Heart left ventricle (tissue), 16 donors: ENCODE measurements around the gene IFT122. TPM values are rescaled to one million over a fixed set of nuclear protein-coding genes. Genes with fewer than 3 reads are reported as not detected.

Experiments
- ATAC-seq, 4 donors: fragments of 200-7000 bp; cut with Tn5 transposase; one replicate each; pipeline ENCODE4 v1.9.1; 2020 to 2022; ENCODE audit warnings: moderate library complexity in 4 of 4, mild to moderate bottlenecking in 3 of 4, moderate number of reproducible peaks in 1 of 4
- DNase-seq, 5 donors: peaks; one replicate each; pipeline ENCODE4 v3.0.0-alpha.2; 2020
- H3K27ac ChIP-seq, 12 donors: fragments of 200-600 bp; sonication (generic) in 4 of 12; one replicate each; pipeline versions ENCODE4 v1.5.0 to v1.8.0; 2016 to 2022; ENCODE audit warnings: mild to moderate bottlenecking in 2 of 12
- H3K27me3 ChIP-seq, 9 donors: fragments of 200-600 bp; sonication (generic) in 2 of 9; one replicate each; pipeline versions ENCODE4 v1.5.1 to v1.8.0; 2016 to 2022; ENCODE audit warnings: mild to moderate bottlenecking in 3 of 9
- H3K36me3 ChIP-seq, 9 donors: fragments of 200-600 bp; sonication (generic) in 2 of 9; one replicate each; pipeline versions ENCODE4 v1.5.0 to v1.8.0; 2018 to 2022; ENCODE audit warnings: mild to moderate bottlenecking in 2 of 9
- H3K4me1 ChIP-seq, 12 donors: fragments of 200-600 bp; sonication (generic) in 4 of 12; one replicate each; pipeline versions ENCODE4 v1.5.0 to v1.8.0; 2016 to 2022; ENCODE audit warnings: mild to moderate bottlenecking in 3 of 12
- H3K4me3 ChIP-seq, 12 donors: fragments of 200-600 bp; sonication (generic) in 4 of 12; one replicate each; pipeline versions ENCODE4 v1.5.0 to v1.8.0; 2017 to 2022; ENCODE audit warnings: mild to moderate bottlenecking in 9 of 12, moderate library complexity in 4 of 12
- H3K9me3 ChIP-seq, 12 donors: fragments of 200-600 bp; sonication (generic) in 4 of 12; one replicate each; pipeline versions ENCODE4 v1.5.0 to v1.8.0; 2016 to 2022; ENCODE audit warnings: mild to moderate bottlenecking in 1 of 12
- CTCF ChIP-seq, 12 donors: fragments of 200-600 bp; sonication (generic) in 4 of 12; IDR thresholded peaks; one replicate each; pipeline versions ENCODE4 v1.5.0 to v1.8.0; 2018 to 2022; ENCODE audit warnings: antibody characterized with exemption in 12 of 12, mild to moderate bottlenecking in 5 of 12
- POLR2A ChIP-seq, 2 donors: fragments of 450-650 bp; IDR thresholded peaks; one replicate each; pipeline ENCODE4 v1.6.1; 2017; ENCODE audit warnings: antibody characterized with exemption in 2 of 2, mild to moderate bottlenecking in 2 of 2, moderate library complexity in 2 of 2
- WGBS, 4 donors: extraction: QIAGEN DNeasy Blood & Tissue Kit in 2 of 4; methylation state at CpG; one replicate each; pipeline versions ENCODE4 v1.1.5 to v1.1.7; 2013 to 2018; 5-methylcytosine and 5-hydroxymethylcytosine counted together
- intact Hi-C, 10 donors: fragments of 100-400 bp; cut with DNase I; formaldehyde crosslinking; loops; one replicate each; pipeline versions ENCODE4 v1.11.1 to v1.14.2; 2022
- polyA plus RNA-seq, 2 donors: library from polyadenylated mRNA; stranded (reverse); fragments of 200-250 nt; gene quantifications; one replicate each; pipeline ENCODE4 v1.2.3, GENCODE V29; 2013
- total RNA-seq, 9 donors: library from RNA; depleted of rRNA in 2 of 9; stranded (reverse); fragments of >200 nt in 2 of 9; fragmentation: NEBNext Ultra II Directional in 3 of 9; extraction: Animal tissue kit (Norgen Biotek cat#: 25700) in 3 of 9; gene quantifications; one replicate each; pipeline versions ENCODE4 v1.1.0 to v1.2.4, GENCODE V29; 2016 to 2023
- donor health status: ischemic (EF 13 %, LVEDD 7.1; RV severe dilation, severe dysfunction).
- donor health status: healthy with polysubstance abuse.
- donor health status: DM: no; HTN: yes; CAD: no.
- donor health status: DM: no; HTN: no; CAD: no.
- donor health status: ischemic (EF 25% LVEDD 6.9; RV normal size, moderate dysfunction).
- donor health status: ischemic (EF 25% LVEDD 5.7; RV mildly dilated, moderate dysfunction).
- donor health status: healthy.
- donor health status: DM: yes; HTN: yes; CAD: no.
- donor health status: ischemic (EF 35%, LVEDD 5.7; RV mildly dilated, moderate dysfunction).
- donor health status: nonischemic (EF 11% LVEDD 7.7; RV severe dilation, severe dysfunction).
- donor health status: DM: yes; HTN: yes; CAD: no.
- donor health status: PGD.
- donor health status: ischemic (EF 29% LVEDD 5.4; RV normal size, mild dysfunction).
- donor health status: nonischemic (EF 23%, LVEDD 6.1; RV moderate dilation, normal function).

The IFT122 gene
- total and polyA plus RNA-seq, 11 donors, result 7.2 to 34.2 (median 16.6) TPM

- intact Hi-C loops, result loop anchor here in 6 of 10 donors (5.0 to 10.0 kb wide), 3 partner anchors 46 to 119 kb away; no protein-coding TSS in a partner anchor
- WGBS, 4 donors, result 65 to 79% (median 73%) methylated on average over 9 of the region's 9 CpGs
- ATAC-seq (no peak), DNase-seq (peak in 1 of 5 donors; percentile 25)
- H3K4me1 ChIP-seq, result peaks cover 4 to 76% (median 39%) of the 10 kb centered on the region in 12 donors
- TF ChIP-seq CTCF (IDR thresholded peaks at IDR 0.05) (no peak), POLR2A (IDR thresholded peaks at IDR 0.05) (no peak)
- H3K36me3 ChIP-seq, result peaks cover 0 to 45% (median 10%) of the 10 kb centered on the region in 9 donors
- H3K27ac ChIP-seq, result no peak overlapping the region
- no peaks in the 10 kb centered on the region for H3K9me3 ChIP-seq
- no peaks in the 10 kb centered on the region for H3K27me3 ChIP-seq
- H3K4me3 ChIP-seq, result no peak overlapping the region
Observed at GRCh38 chr3:129506231-129506742, 66.3 kb downstream of the IFT122 start.

- ATAC-seq, result peak; percentile 76 to 82 (median 78)
- H3K9me3 ChIP-seq, result no peaks in the 10 kb centered on the region
- 31 to 50% (median 42%) methylated on average over 7 to 9 of the region's 9 CpGs for WGBS, 4 donors
- no peak overlapping the region for H3K4me3 ChIP-seq
- H3K36me3 ChIP-seq, result peaks cover 0 to 54% (median 11%) of the 10 kb centered on the region in 9 donors
- DNase-seq, result peak; percentile 50 to 72 (median 62)
- intact Hi-C loops, result loop anchor here in 6 of 10 donors (5.0 to 10.0 kb wide), 3 partner anchors 45 to 117 kb away; no protein-coding TSS in a partner anchor
- H3K27ac ChIP-seq, result peak overlapping the region in 6 of 12 donors; percentile 11 to 34 (median 15)
- TF ChIP-seq CTCF (IDR thresholded peaks at IDR 0.05) (no peak), POLR2A (IDR thresholded peaks at IDR 0.05) (no peak)
- no peaks in the 10 kb centered on the region for H3K27me3 ChIP-seq
- H3K4me1 ChIP-seq, result peaks cover 0 to 69% (median 31%) of the 10 kb centered on the region in 12 donors
Observed at GRCh38 chr3:129507181-129507831, 67.3 kb downstream of the IFT122 start.

GRCh38 chr3:129512595-129512994, 72.6 kb downstream of the IFT122 start:
- ATAC-seq (no peak), DNase-seq (no peak)
- Histone ChIP-seq H3K4me1 (peaks cover 0 to 17% (median 5%) of the 10 kb centered on the region in 12 donors), H3K4me3 (no peak overlapping the region), H3K27me3 (no peaks in the 10 kb centered on the region), H3K9me3 (no peaks in the 10 kb centered on the region), H3K27ac (no peak overlapping the region), H3K36me3 (peaks cover 0 to 36% (median 13%) of the 10 kb centered on the region in 9 donors)
- TF ChIP-seq CTCF (IDR thresholded peaks at IDR 0.05), result no peak
- TF ChIP-seq POLR2A (IDR thresholded peaks at IDR 0.05), result no peak
- intact Hi-C loops, result no loop called here

DNA sequence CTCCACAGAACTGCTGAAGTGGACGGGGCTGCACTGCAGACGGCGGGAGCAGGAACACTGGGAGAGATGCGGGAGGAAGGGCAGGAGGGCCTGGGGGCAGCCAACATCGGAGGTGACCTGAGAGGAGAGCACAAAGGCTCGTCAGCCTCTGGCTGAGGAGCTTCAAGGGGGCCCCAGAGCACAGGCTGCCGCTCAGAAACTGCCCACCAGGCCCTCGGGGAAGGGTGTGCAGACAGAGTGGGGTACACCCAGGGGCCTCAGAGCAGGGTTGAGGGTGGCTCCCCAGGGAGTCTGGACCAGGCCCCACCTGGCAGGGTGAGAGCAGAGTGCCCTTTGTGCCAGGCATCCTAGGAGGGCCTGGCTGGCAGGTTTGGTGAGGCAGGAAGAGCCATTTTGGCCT, 73.7 kb downstream of the IFT122 start:
- TF ChIP-seq CTCF (IDR thresholded peaks at IDR 0.05), result no peak
- TF ChIP-seq POLR2A (IDR thresholded peaks at IDR 0.05), result no peak
- Histone ChIP-seq H3K27ac (no peak overlapping the region), H3K9me3 (no peaks in the 10 kb centered on the region), H3K4me1 (peaks cover 0 to 11% (median 2%) of the 10 kb centered on the region in 12 donors), H3K4me3 (no peak overlapping the region), H3K36me3 (peaks cover 0 to 46% (median 13%) of the 10 kb centered on the region in 9 donors), H3K27me3 (no peaks in the 10 kb centered on the region)
- ATAC-seq (peak in 1 of 4 donors; percentile 19), DNase-seq (no peak)
- intact Hi-C loops, result no loop called here
- 88 to 95% (median 91%) methylated on average over 8 of the region's 8 CpGs for WGBS, 4 donors
